K562 (cell line): Measurements from ENCODE around the gene PRMT7. TPM values are rescaled to one million over a fixed set of nuclear protein-coding genes. Genes with fewer than 3 reads are reported as not detected.

Experiments
- HNRNPLL ChIP-seq: fragments of 200-400 bp; formaldehyde crosslinking; IDR thresholded peaks from 2 replicates; pipeline ENCODE4 v1.6.1; 2017; ENCODE audit warnings: low read length, low read depth, mild to moderate bottlenecking; ENCODE audit not compliant: poor library complexity, severe bottlenecking
- POLR2AphosphoS2 ChIP-seq: IDR thresholded peaks from 2 replicates; pipeline ENCODE4 v1.6.1; 2012; ENCODE audit warnings: low read length, improper control_type of control experiment
- PRPF4 ChIP-seq: fragments of 200-400 bp; formaldehyde crosslinking; IDR thresholded peaks from one replicate; pipeline ENCODE4 v1.6.1; 2017; ENCODE audit warnings: low read length, low read depth, mild to moderate bottlenecking; ENCODE audit not compliant: insufficient read depth, poor library complexity, severe bottlenecking
- TCFL5 ChIP-seq: fragments of 250-450 bp; sonication (Bioruptor Pico); conservative IDR thresholded peaks from 2 replicates; pipeline ENCODE4 v1.6.1; 2021; ENCODE audit warnings: mild to moderate bottlenecking, moderate library complexity, matching md5 sums
- polyA plus RNA-seq, 8 experiments: library from polyadenylated mRNA; depleted of rRNA in 4 of 8; stranded (reverse) in 5 of 8; unstranded in 3 of 8; fragments of >200 nt; fragmentation: Nextera tagmentation in 2 of 8; fragmentation: Illumina TruSeq in 1 of 8; extraction: Ambion mirVana in 2 of 8; extraction: Trizol in 1 of 8; gene quantifications; 2 replicates each; pipeline versions ENCODE4 v1.2.1 to v1.2.3, GENCODE V29; 2011 to 2014; ENCODE audit warnings: inconsistent platforms in 1 of 8, missing spikeins in 1 of 8
- total RNA-seq, 7 experiments: library from RNA; depleted of rRNA in 6 of 7; stranded (reverse); fragments of >200 nt in 6 of 7; fragmentation: Illumina TruSeq in 2 of 7; extraction: Trizol in 2 of 7; gene quantifications; 2 replicates each; pipeline versions ENCODE4 v1.2.1 to v1.2.3, GENCODE V29; 2011 to 2021; ENCODE audit warnings: low replicate concordance in 1 of 7
- TF ChIP-seq, protein P1 (sequence below), 2 experiments: fragments of 450-650 bp in 1 of 2; sonication (generic) in 1 of 2; formaldehyde crosslinking in 1 of 2; IDR thresholded peaks; 2 replicates each; pipeline versions ENCODE4 v1.7.1 to v1.9.0; 2016 to 2022; ENCODE audit warnings: inconsistent platforms in 1 of 2, mild to moderate bottlenecking in 1 of 2, missing genetic modification reagents in 1 of 2
- TF ChIP-seq, protein P2 (sequence below): fragments of 250-450 bp; sonication (Bioruptor Pico); IDR thresholded peaks from 2 replicates; pipeline ENCODE4 v1.4.0; 2020
- TF ChIP-seq, protein P3 (sequence below), 2 experiments: fragments of 200-800 bp in 1 of 2; sonication (Bioruptor generic) in 1 of 2; sonication (generic) in 1 of 2; formaldehyde crosslinking in 1 of 2; IDR thresholded peaks in 1 of 2; conservative IDR thresholded peaks in 1 of 2; 2 replicates each; pipeline versions ENCODE4 v1.5.0 to v1.6.1; 2016 to 2020; ENCODE audit warnings: missing compliant biosample characterization in 1 of 2, missing genetic modification characterization in 1 of 2, missing genetic modification reagents in 1 of 2
- TF ChIP-seq, protein P4 (sequence below): fragments of 450-650 bp; formaldehyde crosslinking; IDR thresholded peaks from 2 replicates; pipeline ENCODE4 v1.4.0; 2022; ENCODE audit warnings: missing genetic modification characterization

The PRMT7 gene
- total and polyA plus RNA-seq, 9 of the 15 experiments (the other 6 are each of a cell fraction or from before 2014, with no cell fraction given) = 6.4 to 88.8 (median 73.1) TPM

DNA sequence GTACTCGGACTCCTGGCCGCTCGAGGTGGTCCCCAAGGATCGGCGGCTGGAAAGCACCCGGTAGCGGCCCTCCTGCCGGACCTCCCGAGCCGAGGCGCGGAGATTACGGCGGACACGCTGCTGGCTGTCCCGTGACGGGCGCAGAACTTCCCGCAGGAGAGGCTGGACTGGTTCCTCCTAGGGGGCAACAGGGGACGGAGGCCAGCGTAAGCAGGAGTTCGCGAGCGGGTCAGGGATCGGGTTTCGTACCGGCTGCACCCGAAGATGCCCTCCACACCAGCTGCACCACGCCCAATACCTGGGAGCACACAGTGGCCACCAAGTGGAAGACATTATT, 414 bp upstream of the PRMT7 start (continued):
- TF ChIP-seq, protein P1, sequence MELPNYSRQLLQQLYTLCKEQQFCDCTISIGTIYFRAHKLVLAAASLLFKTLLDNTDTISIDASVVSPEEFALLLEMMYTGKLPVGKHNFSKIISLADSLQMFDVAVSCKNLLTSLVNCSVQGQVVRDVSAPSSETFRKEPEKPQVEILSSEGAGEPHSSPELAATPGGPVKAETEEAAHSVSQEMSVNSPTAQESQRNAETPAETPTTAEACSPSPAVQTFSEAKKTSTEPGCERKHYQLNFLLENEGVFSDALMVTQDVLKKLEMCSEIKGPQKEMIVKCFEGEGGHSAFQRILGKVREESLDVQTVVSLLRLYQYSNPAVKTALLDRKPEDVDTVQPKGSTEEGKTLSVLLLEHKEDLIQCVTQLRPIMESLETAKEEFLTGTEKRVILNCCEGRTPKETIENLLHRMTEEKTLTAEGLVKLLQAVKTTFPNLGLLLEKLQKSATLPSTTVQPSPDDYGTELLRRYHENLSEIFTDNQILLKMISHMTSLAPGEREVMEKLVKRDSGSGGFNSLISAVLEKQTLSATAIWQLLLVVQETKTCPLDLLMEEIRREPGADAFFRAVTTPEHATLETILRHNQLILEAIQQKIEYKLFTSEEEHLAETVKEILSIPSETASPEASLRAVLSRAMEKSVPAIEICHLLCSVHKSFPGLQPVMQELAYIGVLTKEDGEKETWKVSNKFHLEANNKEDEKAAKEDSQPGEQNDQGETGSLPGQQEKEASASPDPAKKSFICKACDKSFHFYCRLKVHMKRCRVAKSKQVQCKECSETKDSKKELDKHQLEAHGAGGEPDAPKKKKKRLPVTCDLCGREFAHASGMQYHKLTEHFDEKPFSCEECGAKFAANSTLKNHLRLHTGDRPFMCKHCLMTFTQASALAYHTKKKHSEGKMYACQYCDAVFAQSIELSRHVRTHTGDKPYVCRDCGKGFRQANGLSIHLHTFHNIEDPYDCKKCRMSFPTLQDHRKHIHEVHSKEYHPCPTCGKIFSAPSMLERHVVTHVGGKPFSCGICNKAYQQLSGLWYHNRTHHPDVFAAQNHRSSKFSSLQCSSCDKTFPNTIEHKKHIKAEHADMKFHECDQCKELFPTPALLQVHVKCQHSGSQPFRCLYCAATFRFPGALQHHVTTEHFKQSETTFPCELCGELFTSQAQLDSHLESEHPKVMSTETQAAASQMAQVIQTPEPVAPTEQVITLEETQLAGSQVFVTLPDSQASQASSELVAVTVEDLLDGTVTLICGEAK (IDR thresholded peaks at IDR 0.05) = 0 out of 2 replicates have a peak, but pooled peaks have one; percentile 43
- TF ChIP-seq, protein P1 (CRISPR knock-in tag; IDR thresholded peaks at IDR 0.05) = no peak
- TF ChIP-seq TCFL5 (CRISPR knock-in tag) (no peak), HNRNPLL (peak; percentile 52), POLR2AphosphoS2 (no peak), PRPF4 (no peak)
- TF ChIP-seq, protein P2, sequence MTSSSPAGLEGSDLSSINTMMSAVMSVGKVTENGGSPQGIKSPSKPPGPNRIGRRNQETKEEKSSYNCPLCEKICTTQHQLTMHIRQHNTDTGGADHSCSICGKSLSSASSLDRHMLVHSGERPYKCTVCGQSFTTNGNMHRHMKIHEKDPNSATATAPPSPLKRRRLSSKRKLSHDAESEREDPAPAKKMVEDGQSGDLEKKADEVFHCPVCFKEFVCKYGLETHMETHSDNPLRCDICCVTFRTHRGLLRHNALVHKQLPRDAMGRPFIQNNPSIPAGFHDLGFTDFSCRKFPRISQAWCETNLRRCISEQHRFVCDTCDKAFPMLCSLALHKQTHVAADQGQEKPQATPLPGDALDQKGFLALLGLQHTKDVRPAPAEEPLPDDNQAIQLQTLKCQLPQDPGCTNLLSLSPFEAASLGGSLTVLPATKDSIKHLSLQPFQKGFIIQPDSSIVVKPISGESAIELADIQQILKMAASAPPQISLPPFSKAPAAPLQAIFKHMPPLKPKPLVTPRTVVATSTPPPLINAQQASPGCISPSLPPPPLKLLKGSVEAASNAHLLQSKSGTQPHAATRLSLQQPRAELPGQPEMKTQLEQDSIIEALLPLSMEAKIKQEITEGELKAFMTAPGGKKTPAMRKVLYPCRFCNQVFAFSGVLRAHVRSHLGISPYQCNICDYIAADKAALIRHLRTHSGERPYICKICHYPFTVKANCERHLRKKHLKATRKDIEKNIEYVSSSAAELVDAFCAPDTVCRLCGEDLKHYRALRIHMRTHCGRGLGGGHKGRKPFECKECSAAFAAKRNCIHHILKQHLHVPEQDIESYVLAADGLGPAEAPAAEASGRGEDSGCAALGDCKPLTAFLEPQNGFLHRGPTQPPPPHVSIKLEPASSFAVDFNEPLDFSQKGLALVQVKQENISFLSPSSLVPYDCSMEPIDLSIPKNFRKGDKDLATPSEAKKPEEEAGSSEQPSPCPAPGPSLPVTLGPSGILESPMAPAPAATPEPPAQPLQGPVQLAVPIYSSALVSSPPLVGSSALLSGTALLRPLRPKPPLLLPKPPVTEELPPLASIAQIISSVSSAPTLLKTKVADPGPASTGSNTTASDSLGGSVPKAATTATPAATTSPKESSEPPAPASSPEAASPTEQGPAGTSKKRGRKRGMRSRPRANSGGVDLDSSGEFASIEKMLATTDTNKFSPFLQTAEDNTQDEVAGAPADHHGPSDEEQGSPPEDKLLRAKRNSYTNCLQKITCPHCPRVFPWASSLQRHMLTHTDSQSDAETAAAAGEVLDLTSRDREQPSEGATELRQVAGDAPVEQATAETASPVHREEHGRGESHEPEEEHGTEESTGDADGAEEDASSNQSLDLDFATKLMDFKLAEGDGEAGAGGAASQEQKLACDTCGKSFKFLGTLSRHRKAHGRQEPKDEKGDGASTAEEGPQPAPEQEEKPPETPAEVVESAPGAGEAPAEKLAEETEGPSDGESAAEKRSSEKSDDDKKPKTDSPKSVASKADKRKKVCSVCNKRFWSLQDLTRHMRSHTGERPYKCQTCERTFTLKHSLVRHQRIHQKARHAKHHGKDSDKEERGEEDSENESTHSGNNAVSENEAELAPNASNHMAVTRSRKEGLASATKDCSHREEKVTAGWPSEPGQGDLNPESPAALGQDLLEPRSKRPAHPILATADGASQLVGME (CRISPR knock-in tag) = peak; percentile 63; the same call in 1 of the 2 replicates
- TF ChIP-seq, protein P3, sequence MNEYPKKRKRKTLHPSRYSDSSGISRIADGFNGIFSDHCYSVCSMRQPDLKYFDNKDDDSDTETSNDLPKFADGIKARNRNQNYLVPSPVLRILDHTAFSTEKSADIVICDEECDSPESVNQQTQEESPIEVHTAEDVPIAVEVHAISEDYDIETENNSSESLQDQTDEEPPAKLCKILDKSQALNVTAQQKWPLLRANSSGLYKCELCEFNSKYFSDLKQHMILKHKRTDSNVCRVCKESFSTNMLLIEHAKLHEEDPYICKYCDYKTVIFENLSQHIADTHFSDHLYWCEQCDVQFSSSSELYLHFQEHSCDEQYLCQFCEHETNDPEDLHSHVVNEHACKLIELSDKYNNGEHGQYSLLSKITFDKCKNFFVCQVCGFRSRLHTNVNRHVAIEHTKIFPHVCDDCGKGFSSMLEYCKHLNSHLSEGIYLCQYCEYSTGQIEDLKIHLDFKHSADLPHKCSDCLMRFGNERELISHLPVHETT (CRISPR knock-in tag; conservative IDR thresholded peaks at IDR 0.05 in 1 of 2, IDR thresholded peaks at IDR 0.05 in 1 of 2) = no peak
- TF ChIP-seq, protein P4, sequence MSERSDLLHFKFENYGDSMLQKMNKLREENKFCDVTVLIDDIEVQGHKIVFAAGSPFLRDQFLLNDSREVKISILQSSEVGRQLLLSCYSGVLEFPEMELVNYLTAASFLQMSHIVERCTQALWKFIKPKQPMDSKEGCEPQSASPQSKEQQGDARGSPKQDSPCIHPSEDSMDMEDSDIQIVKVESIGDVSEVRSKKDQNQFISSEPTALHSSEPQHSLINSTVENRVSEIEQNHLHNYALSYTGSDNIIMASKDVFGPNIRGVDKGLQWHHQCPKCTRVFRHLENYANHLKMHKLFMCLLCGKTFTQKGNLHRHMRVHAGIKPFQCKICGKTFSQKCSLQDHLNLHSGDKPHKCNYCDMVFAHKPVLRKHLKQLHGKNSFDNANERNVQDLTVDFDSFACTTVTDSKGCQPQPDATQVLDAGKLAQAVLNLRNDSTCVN (CRISPR knock-in tag) = 0 out of 2 replicates have a peak, but pooled peaks have one; percentile 5
